HEK293 (cell line): ENCODE results near the gene LYL1.

Experiments used
- EGR2 ChIP-seq: fragments of 450-650 bp; formaldehyde crosslinking; IDR thresholded peaks from 2 replicates; pipeline ENCODE4 v1.5.1; 2016; ENCODE audit warnings: low read depth, missing biosample characterization, missing genetic modification characterization
- GLI4 ChIP-seq: fragments of 450-650 bp; formaldehyde crosslinking; IDR thresholded peaks from 2 replicates; pipeline ENCODE4 v1.5.1; 2016; ENCODE audit warnings: missing biosample characterization, missing genetic modification characterization
- HOXA7 ChIP-seq: sonication (generic); formaldehyde crosslinking; IDR thresholded peaks from 2 replicates; pipeline ENCODE4 v1.8.1; 2022; ENCODE audit warnings: missing genetic modification reagents, borderline replicate concordance
- OSR2 ChIP-seq: fragments of 450-650 bp; formaldehyde crosslinking; IDR thresholded peaks from 2 replicates; pipeline ENCODE4 v1.5.1; 2016; ENCODE audit warnings: missing biosample characterization, missing genetic modification characterization
- PRDM10 ChIP-seq: fragments of 450-650 bp; formaldehyde crosslinking; IDR thresholded peaks from 2 replicates; pipeline ENCODE4 v1.5.1; 2016; ENCODE audit warnings: missing biosample characterization, missing genetic modification characterization
- SP3 ChIP-seq: fragments of 450-650 bp; formaldehyde crosslinking; IDR thresholded peaks from 2 replicates; pipeline ENCODE4 v1.5.1; 2016; ENCODE audit warnings: missing biosample characterization, missing genetic modification characterization
- ZBTB17 ChIP-seq: fragments of 450-650 bp; formaldehyde crosslinking; IDR thresholded peaks from 2 replicates; pipeline ENCODE4 v1.5.1; 2016; ENCODE audit warnings: missing biosample characterization, missing genetic modification characterization
- ZBTB8A ChIP-seq: fragments of 450-650 bp; formaldehyde crosslinking; IDR thresholded peaks from 2 replicates; pipeline ENCODE4 v1.5.1; 2016; ENCODE audit warnings: missing biosample characterization, missing genetic modification characterization
- ZFHX2 ChIP-seq: fragments of 450-650 bp; formaldehyde crosslinking; conservative IDR thresholded peaks from 2 replicates; pipeline ENCODE4 v1.5.1; 2016; ENCODE audit warnings: missing biosample characterization, missing genetic modification characterization
- ZFP69B ChIP-seq: fragments of 450-650 bp; formaldehyde crosslinking; IDR thresholded peaks from 2 replicates; pipeline ENCODE4 v1.5.1; 2016; ENCODE audit warnings: missing biosample characterization, missing genetic modification characterization
- ZNF132 ChIP-seq: fragments of 450-650 bp; formaldehyde crosslinking; IDR thresholded peaks from 2 replicates; pipeline ENCODE4 v1.5.1; 2017; ENCODE audit warnings: missing biosample characterization, missing genetic modification characterization, borderline replicate concordance
- ZNF138 ChIP-seq: fragments of 450-650 bp; formaldehyde crosslinking; IDR thresholded peaks from 2 replicates; pipeline ENCODE4 v1.5.1; 2016; ENCODE audit warnings: missing biosample characterization, missing genetic modification characterization, borderline replicate concordance
- ZNF157 ChIP-seq: fragments of 450-650 bp; formaldehyde crosslinking; IDR thresholded peaks from 2 replicates; pipeline ENCODE4 v1.5.1; 2016; ENCODE audit warnings: missing biosample characterization, missing genetic modification characterization
- ZNF175 ChIP-seq: fragments of 450-650 bp; formaldehyde crosslinking; IDR thresholded peaks from 2 replicates; pipeline ENCODE4 v1.5.1; 2016; ENCODE audit warnings: missing biosample characterization, missing genetic modification characterization
- ZNF2 ChIP-seq: fragments of 450-650 bp; formaldehyde crosslinking; IDR thresholded peaks from 2 replicates; pipeline ENCODE4 v1.5.1; 2016; ENCODE audit warnings: missing biosample characterization, missing genetic modification characterization
- ZNF202 ChIP-seq: fragments of 450-650 bp; formaldehyde crosslinking; IDR thresholded peaks from 2 replicates; pipeline ENCODE4 v1.5.1; 2016; ENCODE audit warnings: missing biosample characterization, missing genetic modification characterization, borderline replicate concordance
- ZNF223 ChIP-seq: fragments of 450-650 bp; formaldehyde crosslinking; IDR thresholded peaks from 2 replicates; pipeline ENCODE4 v1.5.1; 2016; ENCODE audit warnings: missing biosample characterization, missing genetic modification characterization
- ZNF23 ChIP-seq: fragments of 450-650 bp; formaldehyde crosslinking; IDR thresholded peaks from 2 replicates; pipeline ENCODE4 v1.5.1; 2016; ENCODE audit warnings: missing biosample characterization, missing genetic modification characterization, borderline replicate concordance
- ZNF26 ChIP-seq: fragments of 450-650 bp; formaldehyde crosslinking; IDR thresholded peaks from 2 replicates; pipeline ENCODE4 v1.5.1; 2016; ENCODE audit warnings: missing biosample characterization, missing genetic modification characterization
- ZNF391 ChIP-seq: fragments of 450-650 bp; formaldehyde crosslinking; IDR thresholded peaks from 2 replicates; pipeline ENCODE4 v1.5.1; 2016; ENCODE audit warnings: low read depth, missing biosample characterization, missing genetic modification characterization, borderline replicate concordance
- ZNF398 ChIP-seq: fragments of 450-650 bp; formaldehyde crosslinking; IDR thresholded peaks from 2 replicates; pipeline ENCODE4 v1.5.1; 2017; ENCODE audit warnings: missing biosample characterization, missing genetic modification characterization
- ZNF426 ChIP-seq: fragments of 450-650 bp; formaldehyde crosslinking; IDR thresholded peaks from 2 replicates; pipeline ENCODE4 v1.5.1; 2017; ENCODE audit warnings: missing biosample characterization, missing genetic modification characterization, mild to moderate bottlenecking, inconsistent platforms, moderate library complexity
- ZNF518A ChIP-seq: fragments of 450-650 bp; formaldehyde crosslinking; conservative IDR thresholded peaks from 2 replicates; pipeline ENCODE4 v1.5.1; 2016; ENCODE audit warnings: low read depth, missing biosample characterization, missing genetic modification characterization
- ZNF670 ChIP-seq: fragments of 450-650 bp; formaldehyde crosslinking; IDR thresholded peaks from 2 replicates; pipeline ENCODE4 v1.5.1; 2016; ENCODE audit warnings: missing biosample characterization, missing genetic modification characterization, low read depth
- ZNF701 ChIP-seq: fragments of 450-650 bp; formaldehyde crosslinking; IDR thresholded peaks from 2 replicates; pipeline ENCODE4 v1.5.1; 2016; ENCODE audit warnings: missing biosample characterization, missing genetic modification characterization
- ZNF776 ChIP-seq: fragments of 450-650 bp; formaldehyde crosslinking; IDR thresholded peaks from 2 replicates; pipeline ENCODE4 v1.5.0; 2017; ENCODE audit warnings: missing biosample characterization, missing genetic modification characterization, borderline replicate concordance
- ZNF791 ChIP-seq: fragments of 450-650 bp; formaldehyde crosslinking; IDR thresholded peaks from 2 replicates; pipeline ENCODE4 v1.5.1; 2016; ENCODE audit warnings: missing biosample characterization, missing genetic modification characterization
- ZSCAN16 ChIP-seq: fragments of 450-650 bp; formaldehyde crosslinking; IDR thresholded peaks from 2 replicates; pipeline ENCODE4 v1.5.1; 2016; ENCODE audit warnings: missing biosample characterization, missing genetic modification characterization

The LYL1 gene

GRCh38 chr19:13116282-13117175 lies 13.9 kb upstream of the LYL1 start, which contains the start of gene TRMT1 (continued):
- no peak for TF ChIP-seq ZNF132
- no peak for TF ChIP-seq OSR2
- no peak for TF ChIP-seq ZNF398 (tag by site-specific recombination)
- no peak for TF ChIP-seq ZNF223 (tag by site-specific recombination)
- peak; percentile 88; the same call in 1 of the 2 replicates for TF ChIP-seq ZNF2 (tag by site-specific recombination)
- 0 out of 2 replicates have a peak, but pooled peaks have one; percentile 55 for TF ChIP-seq ZNF391 (tag by site-specific recombination)
- peak; percentile 62 for TF ChIP-seq ZBTB8A (tag by site-specific recombination)
- TF ChIP-seq ZFHX2, result peak; percentile 89
- peak; percentile 89 for TF ChIP-seq EGR2 (tag by site-specific recombination)
- TF ChIP-seq ZNF157, result no peak
- TF ChIP-seq HOXA7 (CRISPR knock-in tag), result no peak
- TF ChIP-seq ZNF23, result no peak
- no peak for TF ChIP-seq ZSCAN16
- no peak for TF ChIP-seq ZNF138 (tag by site-specific recombination)
- TF ChIP-seq ZNF26, result no peak
- peak; percentile 91 for TF ChIP-seq ZBTB17 (tag by site-specific recombination)
- TF ChIP-seq ZNF776 (tag by site-specific recombination), result no peak
- peak; percentile 90 for TF ChIP-seq ZFP69B (tag by site-specific recombination)
- TF ChIP-seq ZNF701 (tag by site-specific recombination), result no peak
- no peak for TF ChIP-seq GLI4
- TF ChIP-seq SP3, result peak; percentile 87
- peak; percentile 86 for TF ChIP-seq PRDM10
- no peak for TF ChIP-seq ZNF791 (tag by site-specific recombination)
- TF ChIP-seq ZNF518A (tag by site-specific recombination), result peak; percentile 43; the same call in 1 of the 2 replicates
- no peak for TF ChIP-seq ZNF202 (tag by site-specific recombination)
- TF ChIP-seq ZNF670 (tag by site-specific recombination), result no peak
- no peak for TF ChIP-seq ZNF175
- TF ChIP-seq ZNF426 (tag by site-specific recombination), result no peak
